ENCODE measurements around the gene PTPN14.

PTPN14 gene

GRCh38 chr1:214505134-214505533, 46.3 kb downstream of the PTPN14 start:
- no peak for TF ChIP-seq CTCF (IDR thresholded peaks at IDR 0.05; ENCODE audit: low read depth, low read length)
- no peak overlapping the region for H3K4me3 ChIP-seq (ENCODE audit: low read depth, low read length)

- TF ChIP-seq CTCF (IDR thresholded peaks at IDR 0.05; ENCODE audit: low read depth, low read length) = no peak
- H3K4me3 ChIP-seq (ENCODE audit: low read depth, low read length) = no peak overlapping the region
Measured at GRCh38 chr1:214504330-214504729, 47.1 kb downstream of the PTPN14 start.

- TF ChIP-seq CTCF (IDR thresholded peaks at IDR 0.05; ENCODE audit: low read depth, low read length) = no peak
- H3K4me3 ChIP-seq (ENCODE audit: low read depth, low read length) = no peak overlapping the region
Measured at GRCh38 chr1:214503553-214503952, 47.8 kb downstream of the PTPN14 start.

- H3K4me3 ChIP-seq (ENCODE audit: low read depth, low read length) = no peak overlapping the region
- no peak for TF ChIP-seq CTCF (IDR thresholded peaks at IDR 0.05; ENCODE audit: low read depth, low read length)
Measured at GRCh38 chr1:214500340-214501055, 50.9 kb downstream of the PTPN14 start.

GRCh38 chr1:214499732-214500131, 51.7 kb downstream of the PTPN14 start:
- H3K4me3 ChIP-seq (ENCODE audit: low read depth, low read length) = no peak overlapping the region

GRCh38 chr1:214498021-214498420, 53.4 kb downstream of the PTPN14 start:
- TF ChIP-seq CTCF (IDR thresholded peaks at IDR 0.05; ENCODE audit: low read depth, low read length) = no peak
- no peak overlapping the region for H3K4me3 ChIP-seq (ENCODE audit: low read depth, low read length)

More at GRCh38 chr1:214499732-214500131, 51.7 kb downstream of the PTPN14 start:
- no peak for TF ChIP-seq CTCF (IDR thresholded peaks at IDR 0.05; ENCODE audit: low read depth, low read length)

- no peak overlapping the region for H3K4me3 ChIP-seq (ENCODE audit: low read depth, low read length)
- no peak for TF ChIP-seq CTCF (IDR thresholded peaks at IDR 0.05; ENCODE audit: low read depth, low read length)
Measured at GRCh38 chr1:214496126-214496525, 55.3 kb downstream of the PTPN14 start.

Data from WI38 (cell line).